Neural progenitor cell (in vitro differentiated cells): ENCODE results near the gene SEC24A. TPM values are rescaled to one million over a fixed set of nuclear protein-coding genes. Genes with fewer than 3 reads are reported as not detected.

Experiments
- DNase-seq: peaks from one replicate; pipeline ENCODE4 v3.0.0-alpha.2; 2016; ENCODE audit warnings: low spot score
- H2AFZ ChIP-seq: fragments of 200-600 bp; sonication (generic); replicated peaks from 2 replicates; pipeline ENCODE4 v1.6.1; 2016; ENCODE audit warnings: antibody characterized with exemption
- H3F3A ChIP-seq: fragments of 200-600 bp; sonication (generic); 2 replicates; pipeline ENCODE4 v1.6.1; 2016; ENCODE audit warnings: antibody characterized with exemption, low read depth
- H3K27ac ChIP-seq: fragments of 200-600 bp; sonication (generic); 2 replicates; pipeline ENCODE4 v1.5.1; 2016; ENCODE audit warnings: mild to moderate bottlenecking
- H3K27me3 ChIP-seq: fragments of 200-600 bp; sonication (generic); 2 replicates; pipeline ENCODE4 v1.6.1; 2016; ENCODE audit warnings: mild to moderate bottlenecking, moderate library complexity
- H3K36me3 ChIP-seq: fragments of 200-600 bp; sonication (generic); 2 replicates; pipeline ENCODE4 v1.5.1; 2016
- H3K4me1 ChIP-seq: fragments of 200-600 bp; sonication (generic); 2 replicates; pipeline ENCODE4 v1.6.1; 2016; ENCODE audit warnings: mixed run types
- H3K4me2 ChIP-seq: fragments of 200-600 bp; sonication (generic); 2 replicates; pipeline ENCODE4 v1.6.1; 2016
- H3K4me3 ChIP-seq: fragments of 200-600 bp; sonication (generic); 2 replicates; pipeline ENCODE4 v1.5.1; 2016
- H3K79me2 ChIP-seq: fragments of 200-600 bp; sonication (generic); 2 replicates; pipeline ENCODE4 v1.6.1; 2016; ENCODE audit warnings: low read depth
- H3K9ac ChIP-seq: fragments of 200-600 bp; sonication (generic); 2 replicates; pipeline ENCODE4 v1.6.1; 2016
- H3K9me3 ChIP-seq: fragments of 200-600 bp; sonication (generic); 2 replicates; pipeline ENCODE4 v1.5.1; 2016; ENCODE audit warnings: low read depth
- H4K20me1 ChIP-seq: fragments of 200-600 bp; sonication (generic); 2 replicates; pipeline ENCODE4 v1.6.1; 2016; ENCODE audit warnings: low read depth
- H3K27ac Mint-ChIP-seq: 3 replicates; pipeline ENCODE4 v1.8.0; 2021; ENCODE audit warnings: mixed read lengths
- H3K27me3 Mint-ChIP-seq: 2 replicates; pipeline ENCODE4 v1.8.0; 2022; ENCODE audit warnings: low read depth, mild to moderate bottlenecking, inconsistent platforms, moderate library complexity, mixed read lengths; ENCODE audit not compliant: insufficient read depth
- H3K36me3 Mint-ChIP-seq: 3 replicates; pipeline ENCODE4 v1.8.0; 2021; ENCODE audit warnings: mixed read lengths
- H3K4me1 Mint-ChIP-seq: 3 replicates; pipeline ENCODE4 v1.8.0; 2021; ENCODE audit warnings: mixed read lengths
- H3K4me3 Mint-ChIP-seq: 3 replicates; pipeline ENCODE4 v1.8.0; 2021; ENCODE audit warnings: mild to moderate bottlenecking, moderate library complexity, mixed read lengths
- H3K9me3 Mint-ChIP-seq: 3 replicates; pipeline ENCODE4 v1.8.0; 2020; ENCODE audit warnings: mixed read lengths
- CTCF ChIP-seq: fragments of 200-600 bp; sonication (generic); IDR thresholded peaks from 2 replicates; pipeline ENCODE4 v1.5.1; 2017; ENCODE audit warnings: antibody characterized with exemption, mild to moderate bottlenecking
- EZH2 ChIP-seq: fragments of 200-600 bp; sonication (generic); IDR thresholded peaks from 2 replicates; pipeline ENCODE4 v1.6.1; 2017; ENCODE audit warnings: antibody characterized with exemption, mild to moderate bottlenecking, moderate library complexity
- EZH2phosphoT487 ChIP-seq: fragments of 200-600 bp; sonication (generic); IDR thresholded peaks from 2 replicates; pipeline ENCODE4 v1.6.1; 2017; ENCODE audit warnings: antibody characterized with exemption
- total RNA-seq: library from RNA; depleted of rRNA; stranded (reverse); fragments of >200 nt; gene quantifications from 2 replicates; pipeline ENCODE4 v1.2.3, GENCODE V29; 2015; ENCODE audit warnings: low replicate concordance

Gene SEC24A
- total RNA-seq, 1 donor from 2014 or later: 14.3 TPM

DNA sequence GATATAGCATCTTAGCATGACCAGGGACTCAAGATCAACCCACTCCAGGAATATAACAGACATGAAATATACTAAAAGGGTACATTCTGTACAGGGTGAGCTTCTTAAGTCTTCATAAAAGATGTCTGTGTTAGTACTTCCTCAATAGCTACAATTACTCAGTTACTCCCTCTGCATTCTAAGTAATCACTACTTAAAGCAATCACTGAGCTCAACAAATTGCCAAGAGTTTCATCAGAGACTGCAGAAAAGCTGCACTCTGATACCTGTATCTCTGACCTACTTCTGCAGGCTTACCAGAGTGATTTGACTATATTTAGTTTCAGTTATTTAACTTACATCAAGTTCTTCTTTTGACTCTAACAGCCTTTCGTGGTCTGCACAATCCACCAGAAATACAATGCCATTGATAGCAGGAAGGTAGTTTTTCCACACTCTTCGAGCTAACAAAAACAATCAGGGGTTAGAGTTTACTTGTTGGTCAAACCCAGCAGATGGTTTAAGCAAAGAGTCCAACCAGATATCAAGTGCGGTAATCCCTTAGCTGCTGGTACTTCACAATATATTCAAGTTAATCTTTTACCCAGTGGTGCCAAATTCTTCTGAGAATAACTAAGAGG is 39.2 kb upstream of the SEC24A start:
- Histone ChIP-seq H3K4me3 (no peak overlapping the region), H3K9ac (no peak overlapping the region), H3K27ac (no peak overlapping the region), H3K79me2 (no peaks in the 10 kb centered on the region), H3F3A (peaks cover 8% of the 10 kb centered on the region), H2AFZ (no peak overlapping the region), H3K9me3 (no peaks in the 10 kb centered on the region), H3K36me3 (peaks cover 9% of the 10 kb centered on the region), H3K27me3 (no peaks in the 10 kb centered on the region), H3K4me2 (no peak overlapping the region), H3K4me1 (no peaks in the 10 kb centered on the region), H4K20me1 (no peaks in the 10 kb centered on the region)
- TF ChIP-seq CTCF: no peak
- no peak for TF ChIP-seq EZH2
- no peak for TF ChIP-seq EZH2phosphoT487
- Mint-ChIP-seq H3K4me1 (no peaks in the 10 kb centered on the region), H3K27me3 (no peaks in the 10 kb centered on the region), H3K9me3 (no peaks in the 10 kb centered on the region), H3K27ac (no peak overlapping the region), H3K36me3 (peaks cover 26% of the 10 kb centered on the region), H3K4me3 (no peak overlapping the region)
- DNase-seq: no peak

- Histone ChIP-seq H3K9me3 (no peaks in the 10 kb centered on the region), H3K79me2 (no peaks in the 10 kb centered on the region), H3F3A (peaks cover 4% of the 10 kb centered on the region), H2AFZ (no peak overlapping the region), H3K27me3 (no peaks in the 10 kb centered on the region), H4K20me1 (no peaks in the 10 kb centered on the region), H3K9ac (no peak overlapping the region), H3K4me1 (no peaks in the 10 kb centered on the region), H3K36me3 (peaks cover 9% of the 10 kb centered on the region), H3K4me2 (no peak overlapping the region), H3K27ac (no peak overlapping the region), H3K4me3 (no peak overlapping the region)
- DNase-seq: no peak
- Mint-ChIP-seq H3K4me1 (no peaks in the 10 kb centered on the region), H3K36me3 (peaks cover 29% of the 10 kb centered on the region), H3K27me3 (no peaks in the 10 kb centered on the region), H3K9me3 (no peaks in the 10 kb centered on the region), H3K4me3 (no peak overlapping the region), H3K27ac (no peak overlapping the region)
- TF ChIP-seq CTCF: no peak
- no peak for TF ChIP-seq EZH2phosphoT487
- TF ChIP-seq EZH2: no peak
These were observed 37.9 kb upstream of the SEC24A start for GRCh38 chr5:134610725-134611124.

DNA sequence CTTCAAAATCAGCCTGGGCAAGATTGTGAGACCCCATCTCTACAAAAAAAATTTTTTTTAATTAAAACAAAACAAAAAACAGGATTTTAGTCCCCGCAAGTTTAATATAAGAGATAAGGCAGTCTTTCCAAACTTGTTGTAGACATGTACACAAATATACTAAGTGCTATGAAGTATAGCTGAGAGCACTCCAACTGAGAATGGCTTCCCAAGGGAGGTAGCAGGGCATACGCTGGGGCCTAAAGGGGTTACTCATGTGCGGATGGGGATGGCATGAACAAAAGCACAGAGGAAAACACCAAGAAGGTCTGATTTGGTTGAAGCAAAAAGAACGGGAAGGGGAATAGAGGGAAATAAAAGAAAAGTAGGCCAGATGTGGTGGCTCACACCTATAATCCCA is 37.1 kb upstream of the SEC24A start:
- no peaks in the 10 kb centered on the region for H3K4me1 Mint-ChIP-seq
- no peaks in the 10 kb centered on the region for H3K9me3 Mint-ChIP-seq
- Histone ChIP-seq H3K9me3 (no peaks in the 10 kb centered on the region), H4K20me1 (no peaks in the 10 kb centered on the region), H3K4me2 (no peak overlapping the region), H3K79me2 (no peaks in the 10 kb centered on the region), H3K4me3 (no peak overlapping the region), H3K4me1 (no peaks in the 10 kb centered on the region), H3K36me3 (peaks cover 3% of the 10 kb centered on the region), H3F3A (peaks cover 4% of the 10 kb centered on the region), H3K27me3 (no peaks in the 10 kb centered on the region), H2AFZ (no peak overlapping the region), H3K9ac (no peak overlapping the region), H3K27ac (no peak overlapping the region)
- H3K4me3 Mint-ChIP-seq: no peak overlapping the region
- TF ChIP-seq EZH2: no peak
- DNase-seq: no peak
- H3K27me3 Mint-ChIP-seq: no peaks in the 10 kb centered on the region
- H3K27ac Mint-ChIP-seq: no peak overlapping the region
- H3K36me3 Mint-ChIP-seq: peaks cover 29% of the 10 kb centered on the region

DNA sequence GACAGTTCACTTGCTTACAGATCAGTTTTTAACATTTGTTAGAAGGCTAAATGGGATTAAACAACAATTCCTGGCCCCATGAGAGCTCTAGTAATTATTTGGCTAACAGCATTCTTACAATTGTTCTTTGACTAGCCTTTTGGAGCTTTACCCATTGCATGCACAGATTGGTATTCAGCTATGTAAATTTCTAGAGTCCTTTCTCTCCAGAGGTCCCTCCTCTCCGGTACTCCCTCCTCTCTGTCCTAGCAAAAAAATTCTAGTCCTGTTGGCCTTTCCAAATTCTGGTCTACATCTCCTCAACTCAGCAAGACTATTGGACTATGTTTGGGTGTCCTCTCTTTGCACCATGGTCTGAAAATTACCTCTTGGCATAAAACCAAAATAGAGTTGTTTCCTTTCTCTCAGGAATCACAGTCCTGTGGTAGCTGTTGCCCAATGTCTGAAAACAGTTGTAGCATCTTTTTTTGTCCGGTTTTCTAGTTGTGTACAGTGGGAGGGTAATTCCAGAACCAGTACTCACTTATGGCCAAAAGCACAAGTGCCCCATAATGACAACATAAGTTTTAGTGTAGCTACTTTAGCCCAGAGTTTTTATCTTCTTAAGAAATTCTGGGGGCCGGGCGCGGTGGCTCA is 34.0 kb upstream of the SEC24A start:
- Histone ChIP-seq H3K9ac (no peak overlapping the region), H3F3A (peaks cover 4% of the 10 kb centered on the region), H4K20me1 (no peaks in the 10 kb centered on the region), H2AFZ (no peak overlapping the region), H3K4me2 (no peak overlapping the region), H3K27ac (no peak overlapping the region), H3K27me3 (no peaks in the 10 kb centered on the region), H3K9me3 (no peaks in the 10 kb centered on the region), H3K79me2 (no peaks in the 10 kb centered on the region), H3K36me3 (no peaks in the 10 kb centered on the region), H3K4me1 (no peaks in the 10 kb centered on the region), H3K4me3 (no peak overlapping the region)
- H3K4me1 Mint-ChIP-seq: no peaks in the 10 kb centered on the region
- peaks cover 26% of the 10 kb centered on the region for H3K36me3 Mint-ChIP-seq
- H3K27me3 Mint-ChIP-seq: no peaks in the 10 kb centered on the region
- TF ChIP-seq CTCF: no peak
- no peak for TF ChIP-seq EZH2phosphoT487
- no peak for TF ChIP-seq EZH2
- no peak overlapping the region for H3K4me3 Mint-ChIP-seq
- no peak for DNase-seq
- H3K9me3 Mint-ChIP-seq: no peaks in the 10 kb centered on the region
- no peak overlapping the region for H3K27ac Mint-ChIP-seq
